Epithelial cell of esophagus (primary cell): Measurements from ENCODE around the gene ABI1.

ENCODE experiments used
- DNase-seq: peaks from one replicate; pipeline ENCODE4 v3.0.0; 2010; ENCODE audit warnings: low read depth
- H3K4me3 ChIP-seq: 2 replicates; pipeline ENCODE4 v1.5.1; 2011; ENCODE audit warnings: mild to moderate bottlenecking, low read length, control low read depth
- TF ChIP-seq, protein P1 (sequence below): IDR thresholded peaks from 2 replicates; pipeline ENCODE4 v1.5.1; 2011; ENCODE audit warnings: low read depth, mild to moderate bottlenecking, low read length, control low read depth, inconsistent platforms; ENCODE audit not compliant: insufficient read depth; ENCODE audit errors: missing control alignments

ABI1 gene

DNA sequence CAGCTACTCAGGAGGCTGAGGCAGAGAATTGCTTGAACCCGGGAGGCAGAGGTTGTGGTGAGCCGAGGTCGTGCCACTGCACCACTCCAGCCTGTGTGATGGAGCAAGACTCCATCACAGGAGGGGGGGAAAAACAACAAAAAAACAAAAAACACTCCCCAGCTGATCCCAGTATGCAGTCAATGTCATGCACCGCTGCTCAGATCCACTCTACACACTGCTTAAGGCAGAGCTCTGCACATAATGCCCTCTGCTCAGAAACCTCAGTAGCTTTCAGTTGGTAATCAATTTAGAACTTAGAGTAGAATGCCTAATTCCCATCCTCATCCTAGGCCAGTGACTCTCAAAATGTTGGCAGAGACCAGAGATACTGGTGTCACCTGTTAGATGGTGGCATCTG lies 119.4 kb downstream of the ABI1 start:
- DNase-seq = no peak
- TF ChIP-seq, protein P1, sequence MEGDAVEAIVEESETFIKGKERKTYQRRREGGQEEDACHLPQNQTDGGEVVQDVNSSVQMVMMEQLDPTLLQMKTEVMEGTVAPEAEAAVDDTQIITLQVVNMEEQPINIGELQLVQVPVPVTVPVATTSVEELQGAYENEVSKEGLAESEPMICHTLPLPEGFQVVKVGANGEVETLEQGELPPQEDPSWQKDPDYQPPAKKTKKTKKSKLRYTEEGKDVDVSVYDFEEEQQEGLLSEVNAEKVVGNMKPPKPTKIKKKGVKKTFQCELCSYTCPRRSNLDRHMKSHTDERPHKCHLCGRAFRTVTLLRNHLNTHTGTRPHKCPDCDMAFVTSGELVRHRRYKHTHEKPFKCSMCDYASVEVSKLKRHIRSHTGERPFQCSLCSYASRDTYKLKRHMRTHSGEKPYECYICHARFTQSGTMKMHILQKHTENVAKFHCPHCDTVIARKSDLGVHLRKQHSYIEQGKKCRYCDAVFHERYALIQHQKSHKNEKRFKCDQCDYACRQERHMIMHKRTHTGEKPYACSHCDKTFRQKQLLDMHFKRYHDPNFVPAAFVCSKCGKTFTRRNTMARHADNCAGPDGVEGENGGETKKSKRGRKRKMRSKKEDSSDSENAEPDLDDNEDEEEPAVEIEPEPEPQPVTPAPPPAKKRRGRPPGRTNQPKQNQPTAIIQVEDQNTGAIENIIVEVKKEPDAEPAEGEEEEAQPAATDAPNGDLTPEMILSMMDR = no peak
- no peak overlapping the region for H3K4me3 ChIP-seq

DNA sequence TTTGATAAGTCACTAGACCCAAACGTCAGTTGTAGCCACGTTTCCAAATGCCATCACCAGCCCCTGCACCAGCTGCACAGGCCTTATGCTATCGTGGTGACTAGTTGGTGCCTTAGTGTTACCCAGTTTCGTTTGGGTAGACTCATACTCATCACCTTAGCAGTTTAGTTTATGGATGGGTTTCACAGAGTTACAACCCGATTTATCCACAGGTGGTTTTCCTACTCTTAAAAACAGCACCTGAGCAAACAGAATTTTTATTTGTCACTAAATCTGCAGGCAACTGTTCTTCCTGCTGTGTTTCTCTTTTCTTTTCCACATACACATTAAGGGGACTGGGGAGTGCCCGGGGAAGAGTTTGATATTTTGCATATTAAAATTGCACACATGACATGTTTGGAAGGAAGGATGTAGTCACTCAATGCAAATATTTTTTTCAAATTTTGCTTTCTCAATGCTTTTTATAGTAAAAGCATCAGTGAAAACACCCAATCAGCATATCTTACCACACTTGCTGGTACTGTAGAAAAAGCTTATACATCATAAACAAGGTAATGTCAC lies 121.6 kb downstream of the ABI1 start:
- no peak overlapping the region for H3K4me3 ChIP-seq
- no peak for DNase-seq
- TF ChIP-seq, protein P1 = no peak

DNA sequence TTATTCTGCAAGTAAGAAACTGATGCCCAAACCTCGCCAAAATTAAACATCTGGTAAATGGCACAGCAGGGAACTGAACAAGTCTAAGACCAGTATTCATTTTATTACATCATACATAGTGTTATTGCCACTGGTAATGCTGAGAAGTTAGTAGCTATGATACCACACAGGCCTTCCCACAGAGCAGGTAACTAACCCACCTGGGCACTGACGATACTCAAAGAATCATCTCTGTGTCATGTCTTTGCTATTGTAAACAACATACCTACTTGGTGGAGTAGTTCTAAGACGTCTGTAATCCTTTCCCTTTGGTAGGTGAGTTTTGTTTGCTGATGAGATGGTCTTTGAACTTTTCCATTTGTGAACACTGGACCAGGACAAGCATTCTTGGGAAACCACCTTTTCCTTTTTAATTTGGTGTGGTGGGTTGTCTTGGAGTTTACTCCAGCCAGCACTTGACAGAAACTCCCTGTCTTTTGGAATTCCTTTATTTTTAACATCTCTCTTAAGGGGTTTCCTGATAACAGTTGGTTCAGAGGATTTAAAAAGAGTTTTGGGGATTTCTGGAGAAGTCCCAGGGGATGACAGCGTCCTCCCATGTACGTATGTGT lies 122.4 kb downstream of the ABI1 start:
- peak; percentile 97 for DNase-seq
- TF ChIP-seq, protein P1 = no peak
- no peak overlapping the region for H3K4me3 ChIP-seq

DNA sequence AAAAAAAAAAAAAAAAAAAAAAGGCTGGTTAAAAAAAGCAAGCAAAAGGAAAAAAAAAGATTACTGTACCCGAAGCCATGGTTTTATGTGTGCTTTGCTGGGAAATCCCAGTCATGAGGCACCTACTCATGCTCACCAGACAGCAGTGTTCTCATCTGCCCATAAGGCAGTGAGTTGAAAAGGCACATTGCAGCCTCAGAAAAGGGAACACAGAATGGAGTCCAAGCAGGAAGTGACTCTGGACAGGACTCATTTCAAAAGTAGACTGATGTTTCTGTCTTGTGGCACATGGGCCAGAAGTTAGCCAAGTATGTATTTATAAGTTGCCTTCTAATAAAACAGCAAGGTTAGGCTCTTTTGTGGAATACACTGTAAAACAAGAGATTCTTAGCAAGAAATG lies 123.0 kb downstream of the ABI1 start:
- peak; percentile 85 for DNase-seq
- TF ChIP-seq, protein P1 = no peak
- H3K4me3 ChIP-seq = no peak overlapping the region

DNA sequence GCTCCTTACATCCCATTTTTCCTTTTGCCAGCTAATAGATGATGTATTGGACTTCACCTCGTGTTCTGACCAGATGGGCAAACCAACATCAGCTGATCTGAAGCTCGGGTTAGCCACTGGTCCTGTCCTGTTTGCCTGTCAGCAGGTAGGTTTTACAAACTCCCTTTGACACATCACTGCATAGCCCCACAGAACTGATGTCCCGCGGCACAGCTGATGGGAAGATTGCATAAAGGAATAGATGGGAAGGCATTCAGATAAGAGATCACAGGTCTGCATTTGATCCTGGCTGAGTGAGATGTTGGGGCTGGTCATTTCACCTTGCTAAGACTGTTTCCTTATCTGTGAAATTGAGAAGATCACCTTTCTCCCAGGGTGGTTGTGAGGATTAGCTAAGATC lies 125.3 kb downstream of the ABI1 start:
- no peak overlapping the region for H3K4me3 ChIP-seq
- no peak for DNase-seq
- TF ChIP-seq, protein P1 = no peak

DNA sequence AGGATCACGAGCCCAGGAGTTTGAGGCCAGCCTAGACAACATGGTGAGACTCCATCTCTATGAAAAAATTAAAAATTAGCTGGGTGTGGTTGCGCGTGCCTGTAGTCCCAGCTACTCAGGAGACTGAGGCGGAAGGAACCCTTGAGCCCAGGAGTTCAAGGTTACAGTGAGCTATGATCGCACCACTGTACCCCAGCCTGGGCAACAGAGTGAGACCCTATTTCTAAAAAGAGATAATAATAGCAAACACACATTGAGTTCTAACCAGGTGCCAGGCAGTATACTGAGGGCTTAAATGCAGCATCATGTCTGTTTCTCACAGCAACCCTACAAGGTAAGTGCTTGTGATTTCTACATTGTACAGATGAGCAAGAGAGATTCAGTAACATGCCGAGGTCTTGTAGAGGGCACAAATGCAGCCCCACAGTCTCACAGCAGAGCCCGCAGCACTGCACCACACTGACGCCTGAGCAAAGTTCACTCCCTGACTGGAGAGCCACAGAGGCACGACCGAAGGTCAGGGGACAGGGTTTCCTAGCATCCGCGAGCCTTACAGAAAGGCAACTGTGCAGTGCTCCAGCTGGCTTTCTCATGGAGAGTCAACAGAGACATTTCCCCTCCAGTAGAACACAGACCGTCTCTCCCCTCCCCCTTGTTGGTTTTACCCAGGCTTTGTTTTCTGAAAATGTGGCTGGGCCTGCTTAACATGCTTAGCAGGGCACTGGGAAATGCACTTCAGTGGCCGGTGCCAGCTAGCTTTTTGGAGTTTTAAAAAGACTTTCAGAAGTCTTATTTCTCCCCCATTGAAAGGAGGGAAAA lies 126.8 kb downstream of the ABI1 start:
- DNase-seq = peak; percentile 67
- H3K4me3 ChIP-seq = no peak overlapping the region
- TF ChIP-seq, protein P1 = no peak
